Tibial nerve (tissue), 3 donors: ENCODE results near the gene JAZF1.

ENCODE experiments used
- CTCF ChIP-seq, 5 experiments: fragments of 200-600 bp in 3 of 5; fragments of 450-650 bp in 2 of 5; sonication (generic) in 3 of 5; IDR thresholded peaks; one replicate each; pipeline ENCODE4 v1.5.1; 2016 to 2019; ENCODE audit warnings: antibody characterized with exemption in 5 of 5, mild to moderate bottlenecking in 3 of 5, moderate library complexity in 2 of 5
- POLR2A ChIP-seq, 2 donors: fragments of 450-650 bp; IDR thresholded peaks; one replicate each; pipeline ENCODE4 v1.6.1; 2017; ENCODE audit warnings: antibody characterized with exemption in 2 of 2, mild to moderate bottlenecking in 2 of 2, moderate library complexity in 2 of 2

DNA sequence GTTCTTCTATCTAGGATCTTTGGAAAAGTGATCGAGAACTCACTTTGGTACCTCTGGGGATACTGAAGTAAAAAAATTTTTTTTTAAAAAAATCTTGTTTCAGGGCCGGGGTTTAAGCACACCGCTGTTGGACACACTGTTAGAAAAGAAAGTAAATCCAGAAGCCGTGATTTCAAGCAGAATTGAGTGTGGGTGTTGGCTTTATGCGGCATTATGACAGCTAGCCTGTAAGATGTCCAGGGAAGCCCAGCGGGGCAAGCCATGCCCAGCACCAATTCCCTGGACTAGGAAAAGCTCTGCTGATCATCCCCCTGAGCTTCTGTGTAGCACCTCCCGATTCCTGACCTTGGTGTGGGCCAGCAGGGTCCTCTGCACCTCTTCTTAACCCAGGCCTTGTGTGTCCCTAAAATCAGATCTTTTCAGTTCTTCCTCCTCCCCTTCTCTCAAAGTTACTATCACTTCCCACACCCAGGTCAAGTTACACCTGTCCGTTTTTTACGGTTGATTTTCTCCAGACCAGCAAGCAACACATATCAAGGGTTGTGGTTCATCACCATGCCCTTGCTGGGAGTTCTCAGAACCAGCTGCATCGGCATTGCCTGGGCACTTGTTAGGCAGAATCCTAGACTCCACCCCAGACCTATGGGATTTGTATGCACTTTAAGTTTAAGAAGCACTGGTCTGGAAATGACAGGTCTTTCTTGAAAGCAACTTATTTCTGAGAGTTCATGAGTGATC, 235.4 kb downstream of the JAZF1 start:
- TF ChIP-seq POLR2A (IDR thresholded peaks at IDR 0.05) (no peak), CTCF (IDR thresholded peaks at IDR 0.05) (no peak)
